Mesenchymal stem cell (in vitro differentiated cells and primary cell): Measurements from ENCODE around the gene TIAM2.

ENCODE experiments used
- DNase-seq: peaks from one replicate; pipeline ENCODE4 v3.0.0-alpha.2; 2013
- H2AFZ ChIP-seq: one replicate; pipeline ENCODE4 v1.6.1; 2013; ENCODE audit warnings: low read depth, mild to moderate bottlenecking, control low read depth, inconsistent platforms, low read length, moderate library complexity
- H2AK5ac ChIP-seq: 2 replicates; pipeline ENCODE4 v1.6.1; 2013; ENCODE audit warnings: low read length, moderate library complexity, mild to moderate bottlenecking, inconsistent platforms; ENCODE audit not compliant: severe bottlenecking
- H2BK120ac ChIP-seq: one replicate; pipeline ENCODE4 v1.6.1; 2013; ENCODE audit warnings: low read depth, mild to moderate bottlenecking, inconsistent platforms, low read length, moderate library complexity
- H2BK12ac ChIP-seq, 2 experiments: one replicate each; pipeline ENCODE4 v1.6.1; 2013; ENCODE audit warnings: inconsistent platforms in 2 of 2, low read length in 2 of 2, mild to moderate bottlenecking in 2 of 2, moderate library complexity in 2 of 2, control low read depth in 1 of 2
- H2BK15ac ChIP-seq: one replicate; pipeline ENCODE4 v1.6.1; 2013; ENCODE audit warnings: mild to moderate bottlenecking, low read depth, inconsistent platforms; ENCODE audit not compliant: poor library complexity, severe bottlenecking
- H2BK5ac ChIP-seq: 2 replicates; pipeline ENCODE4 v1.6.1; 2013; ENCODE audit warnings: low read depth, mild to moderate bottlenecking, low read length, control low read depth, inconsistent platforms; ENCODE audit not compliant: poor library complexity, severe bottlenecking
- H3K14ac ChIP-seq, 2 experiments: one replicate each; pipeline ENCODE4 v1.6.1; 2013; ENCODE audit warnings: inconsistent platforms in 2 of 2, low read length in 2 of 2, control low read depth in 1 of 2, mild to moderate bottlenecking in 1 of 2, moderate library complexity in 1 of 2
- H3K18ac ChIP-seq, 2 experiments: one replicate each; pipeline ENCODE4 v1.6.1; 2013; ENCODE audit warnings: inconsistent platforms in 2 of 2, low read length in 2 of 2, control low read depth in 1 of 2, low read depth in 1 of 2, mild to moderate bottlenecking in 1 of 2
- H3K23ac ChIP-seq, 2 experiments: one replicate each; pipeline ENCODE4 v1.6.1; 2013; ENCODE audit warnings: inconsistent platforms in 2 of 2, low read length in 2 of 2, mild to moderate bottlenecking in 2 of 2, moderate library complexity in 2 of 2, control low read depth in 1 of 2
- H3K27ac ChIP-seq: 2 replicates; pipeline ENCODE4 v1.5.1; 2013; ENCODE audit warnings: mild to moderate bottlenecking, moderate library complexity, low read length, control low read depth, inconsistent platforms; ENCODE audit not compliant: poor library complexity, severe bottlenecking
- H3K27me3 ChIP-seq, 2 experiments: 2 replicates each; pipeline versions ENCODE4 v1.6.1 to v1.7.0; 2013; ENCODE audit warnings: low read length in 2 of 2, mild to moderate bottlenecking in 2 of 2, moderate library complexity in 2 of 2, control low read depth in 1 of 2, inconsistent platforms in 1 of 2; ENCODE audit not compliant: control insufficient read depth in 1 of 2, insufficient read depth in 1 of 2
- H3K36me3 ChIP-seq, 2 experiments: 2 replicates each; pipeline versions ENCODE4 v1.6.1 to v1.7.0; 2013; ENCODE audit warnings: low read length in 2 of 2, control low read depth in 1 of 2, inconsistent platforms in 1 of 2, low read depth in 1 of 2, mild to moderate bottlenecking in 1 of 2; ENCODE audit not compliant: insufficient read depth in 2 of 2, control insufficient read depth in 1 of 2
- H3K4ac ChIP-seq, 2 experiments: one replicate each; pipeline ENCODE4 v1.6.1; 2013; ENCODE audit warnings: inconsistent platforms in 2 of 2, low read length in 2 of 2, mild to moderate bottlenecking in 2 of 2, moderate library complexity in 2 of 2, control low read depth in 1 of 2, low read depth in 1 of 2
- H3K4me1 ChIP-seq: 2 replicates; pipeline ENCODE4 v1.6.1; 2013; ENCODE audit warnings: low read depth, low read length, control low read depth; ENCODE audit not compliant: control insufficient read depth, insufficient read depth
- H3K4me2 ChIP-seq: 2 replicates; pipeline ENCODE4 v1.6.1; 2013; ENCODE audit warnings: low read length, mild to moderate bottlenecking, inconsistent platforms; ENCODE audit not compliant: poor library complexity, severe bottlenecking
- H3K4me3 ChIP-seq, 2 experiments: 2 replicates each; pipeline versions ENCODE4 v1.5.1 to v1.7.0; 2013; ENCODE audit warnings: low read length in 2 of 2, mild to moderate bottlenecking in 2 of 2, control low read depth in 1 of 2, low read depth in 1 of 2; ENCODE audit not compliant: insufficient read depth in 1 of 2
- H3K79me1 ChIP-seq: replicated peaks from 2 replicates; pipeline ENCODE4 v1.6.1; 2013; ENCODE audit warnings: mild to moderate bottlenecking, control low read depth, low read length, inconsistent platforms; ENCODE audit not compliant: poor library complexity, severe bottlenecking
- H3K9ac ChIP-seq: 2 replicates; pipeline ENCODE4 v1.7.0; 2013; ENCODE audit warnings: mild to moderate bottlenecking, low read length, moderate library complexity
- H3K9me3 ChIP-seq: 2 replicates; pipeline ENCODE4 v1.7.0; 2013; ENCODE audit warnings: mild to moderate bottlenecking, low read length; ENCODE audit not compliant: control insufficient read depth
- H4K8ac ChIP-seq: one replicate; pipeline ENCODE4 v1.6.1; 2013; ENCODE audit warnings: inconsistent platforms, mild to moderate bottlenecking, low read length, moderate library complexity
- H4K91ac ChIP-seq: one replicate; pipeline ENCODE4 v1.6.1; 2013; ENCODE audit warnings: mild to moderate bottlenecking, low read length, inconsistent platforms
- WGBS: methylation state at CpG from one replicate; pipeline ENCODE4 v1.1.7; 2013; ENCODE audit warnings: mixed read lengths; 5-methylcytosine and 5-hydroxymethylcytosine counted together

Gene TIAM2

GRCh38 chr6:155303361-155303870 is 308.3 kb downstream of the TIAM2 start:
- no peaks in the 10 kb centered on the region for H3K27me3 ChIP-seq
- DNase-seq: peak; percentile 75
- no peak overlapping the region for H2BK120ac ChIP-seq
- H2BK5ac ChIP-seq: no peak overlapping the region
- no peak overlapping the region for H3K14ac ChIP-seq
- no peak overlapping the region for H3K4me3 ChIP-seq
- H2BK12ac ChIP-seq: no peak overlapping the region
- no CpG with 5 or more reads among the region's 4 CpGs for WGBS
- H4K8ac ChIP-seq: no peak overlapping the region
- no peaks in the 10 kb centered on the region for H3K9me3 ChIP-seq
- H2BK15ac ChIP-seq: no peak overlapping the region
- no peak overlapping the region for H3K27ac ChIP-seq
- peaks cover 11% of the 10 kb centered on the region for H3K79me1 ChIP-seq
- H4K91ac ChIP-seq: no peak overlapping the region
- H3K18ac ChIP-seq: no peak overlapping the region
- no peak overlapping the region for H3K9ac ChIP-seq
- H3K4ac ChIP-seq: no peak overlapping the region
- no peaks in the 10 kb centered on the region for H3K4me1 ChIP-seq
- no peak overlapping the region for H3K23ac ChIP-seq
- no peak overlapping the region for H3K4me2 ChIP-seq
- H2AK5ac ChIP-seq: no peak overlapping the region
- peaks cover 7 to 48% of the 10 kb centered on the region in 2 experiments for H3K36me3 ChIP-seq
- H2AFZ ChIP-seq: no peak overlapping the region

- Histone ChIP-seq H2BK5ac (no peak overlapping the region), H2BK120ac (no peak overlapping the region)
Observed at GRCh38 chr6:155306958-155307357, 311.8 kb downstream of the TIAM2 start.

More at GRCh38 chr6:155306958-155307357, 311.8 kb downstream of the TIAM2 start:
- Histone ChIP-seq H2AFZ (no peak overlapping the region), H2BK12ac (no peak overlapping the region), H3K9me3 (no peaks in the 10 kb centered on the region), H2AK5ac (no peak overlapping the region), H3K27me3 (no peaks in the 10 kb centered on the region), H3K79me1 (peaks cover 7% of the 10 kb centered on the region), H3K23ac (no peak overlapping the region), H3K27ac (no peak overlapping the region), H4K8ac (no peak overlapping the region), H3K4me2 (no peak overlapping the region), H3K4ac (no peak overlapping the region), H3K4me1 (no peaks in the 10 kb centered on the region), H3K14ac (no peak overlapping the region), H3K18ac (no peak overlapping the region), H3K4me3 (no peak overlapping the region), H3K9ac (no peak overlapping the region), H2BK15ac (no peak overlapping the region), H3K36me3 (peaks cover 7 to 68% of the 10 kb centered on the region in 2 experiments), H4K91ac (no peak overlapping the region)
- DNase-seq: no peak
- 88% methylated on average over 2 of the region's 2 CpGs for WGBS
